Measurements from ENCODE around the gene DHRS4L2.
"Not testable (repeated sequence)": the region's sequence is repeated elsewhere in the genome, so short reads cannot be mapped to it uniquely, and the experiment has no call there.

The DHRS4L2 gene

DNA sequence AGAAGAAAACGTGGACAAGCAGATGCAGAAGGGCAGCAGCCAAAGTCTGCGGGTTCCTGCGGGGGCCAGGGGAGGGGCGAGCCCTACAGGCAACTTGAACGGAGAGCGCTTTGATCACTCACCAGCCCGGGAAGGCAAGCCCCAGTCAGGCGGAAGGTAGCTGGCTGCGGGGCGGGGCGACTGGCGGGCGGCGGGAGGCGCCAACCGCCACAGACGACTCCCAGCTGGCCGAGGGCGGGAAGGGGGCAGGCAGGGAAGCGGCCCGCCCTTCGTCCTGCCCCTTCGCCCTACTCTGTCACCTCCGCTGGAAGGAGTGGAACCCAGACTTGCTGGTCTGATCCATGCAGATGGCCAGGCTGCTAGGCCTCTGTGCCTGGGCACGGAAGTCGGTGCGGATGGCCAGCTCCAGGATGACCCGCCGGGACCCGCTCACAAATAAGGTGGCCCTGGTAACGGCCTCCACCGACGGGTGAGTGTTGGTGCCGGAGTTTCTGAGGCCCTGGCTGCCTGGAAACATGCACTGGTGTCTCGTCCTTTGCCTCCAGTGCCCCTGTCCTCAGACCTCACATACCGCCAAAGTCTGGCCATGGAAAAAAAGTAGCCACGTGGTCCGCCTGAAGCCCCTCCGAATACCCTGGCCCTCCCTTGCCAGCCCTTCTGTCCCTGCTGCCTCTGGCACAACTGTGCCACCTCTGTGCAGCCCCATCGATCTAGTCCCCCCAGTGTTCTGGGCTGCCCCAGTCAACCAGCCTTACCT, at the start of gene DHRS4L2:
Gene DHRS4L2 (plus strand): TSS at position 323 of the 757 bp plus-strand sequence. CDS start 19 bp downstream, at position 342.
- peak within 1 kb of the TSS; percentile 55 for H3K4me3 ChIP-seq (ENCODE audit: low read depth, low read length)
- peak; percentile 92 for DNase-seq (ENCODE audit: low read depth)

DNA sequence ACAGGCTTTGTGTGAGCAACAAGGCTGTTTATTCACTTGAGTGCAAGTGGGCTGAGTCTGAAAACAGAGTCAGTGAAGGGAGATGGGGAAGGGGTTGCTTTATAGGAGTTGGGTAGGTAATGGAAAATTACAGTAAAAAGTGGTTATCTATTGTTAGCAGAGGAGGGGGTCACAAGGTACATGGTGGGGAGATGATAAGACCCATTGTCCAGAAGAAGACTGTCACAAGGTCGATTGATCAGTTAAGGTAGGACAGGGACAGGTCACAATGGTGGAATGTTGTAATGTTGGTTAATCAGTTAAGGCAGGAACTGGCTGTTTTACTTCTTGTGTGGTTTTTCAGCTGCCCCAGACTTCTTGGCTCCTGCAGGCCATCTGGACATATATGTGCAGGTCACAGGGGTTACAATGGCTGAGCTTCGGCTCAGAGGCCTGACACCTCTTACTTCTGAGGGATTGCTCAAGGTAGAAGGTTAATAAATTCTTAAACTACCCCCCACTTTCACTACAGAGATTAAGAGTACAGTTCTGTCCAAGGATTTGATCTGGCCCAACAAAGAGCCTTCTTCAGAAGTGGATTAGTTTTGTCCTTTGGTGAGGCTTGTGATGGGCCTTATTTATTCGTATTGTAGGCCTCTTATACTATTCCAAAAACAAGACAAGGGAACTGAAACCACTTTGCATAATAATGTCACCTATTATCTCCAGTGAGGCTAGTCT, 49.0 kb upstream of the DHRS4L2 start:
- H3K4me3 ChIP-seq (ENCODE audit: low read depth, low read length) = no peak overlapping the region
- no peak for DNase-seq (ENCODE audit: low read depth)

DNA sequence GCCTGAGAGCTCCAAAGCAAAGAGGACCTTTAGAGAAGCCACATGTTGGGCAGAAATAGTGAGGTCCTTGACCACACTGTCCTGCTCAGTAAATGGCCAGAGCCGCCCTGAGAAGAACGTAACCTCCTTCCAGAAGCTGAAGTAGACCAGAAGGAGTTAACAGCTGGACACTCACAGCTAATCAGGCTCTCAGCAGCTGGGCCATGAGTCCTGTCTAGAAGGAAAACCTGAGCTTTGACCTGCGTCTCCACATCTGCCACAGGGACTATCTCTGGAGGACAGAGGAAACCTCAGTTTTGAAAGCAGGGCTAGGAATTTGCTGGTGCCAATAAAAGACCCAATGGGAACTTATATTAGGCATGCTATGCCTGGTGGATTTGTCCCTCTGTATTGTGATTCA, 47.5 kb upstream of the DHRS4L2 start:
- no peak for DNase-seq (ENCODE audit: low read depth)
- no peak overlapping the region for H3K4me3 ChIP-seq (ENCODE audit: low read depth, low read length)
- TF ChIP-seq, protein P1, sequence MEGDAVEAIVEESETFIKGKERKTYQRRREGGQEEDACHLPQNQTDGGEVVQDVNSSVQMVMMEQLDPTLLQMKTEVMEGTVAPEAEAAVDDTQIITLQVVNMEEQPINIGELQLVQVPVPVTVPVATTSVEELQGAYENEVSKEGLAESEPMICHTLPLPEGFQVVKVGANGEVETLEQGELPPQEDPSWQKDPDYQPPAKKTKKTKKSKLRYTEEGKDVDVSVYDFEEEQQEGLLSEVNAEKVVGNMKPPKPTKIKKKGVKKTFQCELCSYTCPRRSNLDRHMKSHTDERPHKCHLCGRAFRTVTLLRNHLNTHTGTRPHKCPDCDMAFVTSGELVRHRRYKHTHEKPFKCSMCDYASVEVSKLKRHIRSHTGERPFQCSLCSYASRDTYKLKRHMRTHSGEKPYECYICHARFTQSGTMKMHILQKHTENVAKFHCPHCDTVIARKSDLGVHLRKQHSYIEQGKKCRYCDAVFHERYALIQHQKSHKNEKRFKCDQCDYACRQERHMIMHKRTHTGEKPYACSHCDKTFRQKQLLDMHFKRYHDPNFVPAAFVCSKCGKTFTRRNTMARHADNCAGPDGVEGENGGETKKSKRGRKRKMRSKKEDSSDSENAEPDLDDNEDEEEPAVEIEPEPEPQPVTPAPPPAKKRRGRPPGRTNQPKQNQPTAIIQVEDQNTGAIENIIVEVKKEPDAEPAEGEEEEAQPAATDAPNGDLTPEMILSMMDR (IDR thresholded peaks at IDR 0.05; ENCODE audit: low read depth, low read length) = no peak
- TF ChIP-seq, protein P2, sequence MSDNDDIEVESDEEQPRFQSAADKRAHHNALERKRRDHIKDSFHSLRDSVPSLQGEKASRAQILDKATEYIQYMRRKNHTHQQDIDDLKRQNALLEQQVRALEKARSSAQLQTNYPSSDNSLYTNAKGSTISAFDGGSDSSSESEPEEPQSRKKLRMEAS (IDR thresholded peaks at IDR 0.05; ENCODE audit: low read depth, low read length) = no peak

More for the DNA sequence above, 49.0 kb upstream of the DHRS4L2 start:
- no peak for TF ChIP-seq POLR2A (IDR thresholded peaks at IDR 0.05; ENCODE audit: extremely low read depth, insufficient read length)
- TF ChIP-seq, protein P2 (IDR thresholded peaks at IDR 0.05; ENCODE audit: low read depth, low read length) = no peak
- TF ChIP-seq, protein P1 (IDR thresholded peaks at IDR 0.05; ENCODE audit: low read depth, low read length) = no peak
- TF ChIP-seq MYC (IDR thresholded peaks at IDR 0.05; ENCODE audit: low read depth, low read length) = no peak

DNA sequence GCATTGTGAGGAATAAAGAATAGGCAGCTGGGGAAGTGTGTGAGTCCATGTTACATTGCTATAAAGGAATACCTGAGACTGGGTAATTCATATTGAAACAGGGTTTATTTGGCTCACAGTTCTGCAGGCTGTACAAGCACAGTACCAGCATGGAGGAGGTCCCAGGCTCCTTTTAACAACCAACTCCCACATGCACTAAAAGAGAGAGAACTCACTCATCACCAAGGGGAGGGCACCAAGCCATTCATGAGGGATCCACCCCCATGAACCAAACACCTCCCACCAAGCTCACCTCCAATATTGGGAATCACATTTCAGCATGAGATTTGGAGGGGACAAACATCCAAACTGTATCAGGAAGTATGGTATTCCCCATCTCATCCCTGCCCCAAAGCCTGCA, 47.1 kb upstream of the DHRS4L2 start:
- H3K4me3 ChIP-seq (ENCODE audit: low read depth, low read length) = no peak overlapping the region
- TF ChIP-seq, protein P1 (IDR thresholded peaks at IDR 0.05; ENCODE audit: low read depth, low read length) = no peak
- TF ChIP-seq, protein P2 (IDR thresholded peaks at IDR 0.05; ENCODE audit: low read depth, low read length) = no peak
- TF ChIP-seq POLR2A (IDR thresholded peaks at IDR 0.05; ENCODE audit: extremely low read depth, insufficient read length) (no peak), MYC (IDR thresholded peaks at IDR 0.05; ENCODE audit: low read depth, low read length) (no peak)
- DNase-seq (ENCODE audit: low read depth) = no peak

DNA sequence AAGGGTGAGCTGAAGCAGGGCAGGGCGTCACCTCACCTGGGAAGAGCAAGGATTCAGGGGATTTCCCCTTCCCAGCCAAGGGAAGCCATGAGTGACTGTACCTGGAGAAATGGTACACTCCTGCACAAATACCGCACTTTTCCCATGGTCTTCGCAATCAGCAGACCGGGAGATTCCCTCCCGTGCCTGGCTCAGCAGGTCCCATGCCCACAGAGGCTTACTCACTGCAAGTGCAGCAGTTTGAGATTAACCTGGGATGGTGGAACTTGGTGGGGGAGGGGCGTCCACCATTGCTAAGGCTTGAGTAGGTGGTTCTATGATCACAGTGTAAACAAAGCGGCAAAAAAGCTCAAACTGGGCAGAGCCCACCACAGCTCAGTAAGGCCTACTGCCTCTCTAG, 46.1 kb upstream of the DHRS4L2 start:
- no peak overlapping the region for H3K4me3 ChIP-seq (ENCODE audit: low read depth, low read length)
- no peak for DNase-seq (ENCODE audit: low read depth)
- TF ChIP-seq MYC (IDR thresholded peaks at IDR 0.05; ENCODE audit: low read depth, low read length) (no peak), POLR2A (IDR thresholded peaks at IDR 0.05; ENCODE audit: extremely low read depth, insufficient read length) (no peak)
- TF ChIP-seq, protein P1 (IDR thresholded peaks at IDR 0.05; ENCODE audit: low read depth, low read length) = no peak
- TF ChIP-seq, protein P2 (IDR thresholded peaks at IDR 0.05; ENCODE audit: low read depth, low read length) = no peak

DNA sequence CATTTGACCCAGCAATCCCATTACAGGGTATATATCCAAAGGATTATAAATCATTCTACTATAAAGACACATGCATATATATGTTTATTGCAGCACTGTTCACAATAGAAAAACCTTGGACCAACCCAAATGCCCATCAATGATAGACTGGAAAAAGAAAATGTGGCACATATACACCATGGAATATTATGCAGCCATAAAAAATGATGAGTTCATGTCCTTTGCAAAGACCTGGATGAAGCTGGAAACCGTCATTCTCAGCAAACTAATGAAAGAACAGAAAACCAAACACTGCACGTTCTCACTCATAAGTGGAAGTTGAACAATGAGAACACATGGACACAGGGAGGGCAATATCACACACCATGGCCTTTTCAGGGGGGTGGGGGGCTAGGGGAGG, 39.7 kb upstream of the DHRS4L2 start:
- H3K4me3 ChIP-seq (ENCODE audit: low read depth, low read length); DNase-seq (ENCODE audit: low read depth): not testable (repeated sequence)

All from NB4 (cell line).